Heart right ventricle (tissue), 16 donors: ENCODE measurements around the gene MZT2A. TPM values are rescaled to one million over a fixed set of nuclear protein-coding genes. Genes with fewer than 3 reads are reported as not detected.
A peak's percentile ranks its signal among the peaks of the same experiment; 100 is the strongest.
"Not testable (repeated sequence)": the region's sequence is repeated elsewhere in the genome, so short reads cannot be mapped to it uniquely, and the experiment has no call there.

Experiments used
- ATAC-seq, 8 donors: fragments of 200-7000 bp; cut with Tn5 transposase; one replicate each; pipeline ENCODE4 v1.9.1; 2020; ENCODE audit warnings: mild to moderate bottlenecking in 8 of 8, moderate library complexity in 8 of 8, moderate number of reproducible peaks in 1 of 8
- DNase-seq, 2 donors: peaks; one replicate each; pipeline ENCODE4 v3.0.0-alpha.2; 2020
- H3K27ac ChIP-seq, 10 donors: fragments of 200-600 bp; sonication (generic) in 2 of 10; one replicate each; pipeline versions ENCODE4 v1.5.0 to v1.8.0; 2020 to 2022; ENCODE audit warnings: mild to moderate bottlenecking in 3 of 10
- H3K27me3 ChIP-seq, 7 donors: fragments of 200-600 bp; one replicate each; pipeline ENCODE4 v1.8.0; 2021 to 2022; ENCODE audit warnings: mild to moderate bottlenecking in 2 of 7
- H3K36me3 ChIP-seq, 9 donors: fragments of 200-600 bp; sonication (generic) in 1 of 9; one replicate each; pipeline versions ENCODE4 v1.5.0 to v1.8.0; 2020 to 2022; ENCODE audit warnings: mild to moderate bottlenecking in 2 of 9
- H3K4me1 ChIP-seq, 9 donors: fragments of 200-600 bp; sonication (generic) in 1 of 9; one replicate each; pipeline versions ENCODE4 v1.5.0 to v1.8.0; 2020 to 2022; ENCODE audit warnings: mild to moderate bottlenecking in 4 of 9
- H3K4me3 ChIP-seq, 10 donors: fragments of 200-600 bp; sonication (generic) in 2 of 10; one replicate each; pipeline versions ENCODE4 v1.5.0 to v1.8.0; 2020 to 2022; ENCODE audit warnings: mild to moderate bottlenecking in 7 of 10, moderate library complexity in 2 of 10
- H3K9me3 ChIP-seq, 11 donors: fragments of 200-600 bp in 10 of 11; sonication (generic) in 2 of 11; one replicate each; pipeline versions ENCODE4 v1.5.0 to v1.8.0; 2013 to 2022; ENCODE audit warnings: mild to moderate bottlenecking in 2 of 11, control low read depth in 1 of 11, moderate library complexity in 1 of 11
- CTCF ChIP-seq, 9 donors: fragments of 200-600 bp; sonication (generic) in 2 of 9; IDR thresholded peaks; one replicate each; pipeline versions ENCODE4 v1.5.0 to v1.8.0; 2021 to 2022; ENCODE audit warnings: antibody characterized with exemption in 9 of 9, mild to moderate bottlenecking in 5 of 9, moderate library complexity in 1 of 9
- WGBS, 2 donors: extraction: QIAGEN DNeasy Blood & Tissue Kit; methylation state at CpG; one replicate each; pipeline ENCODE4 v1.1.7; 2013; ENCODE audit warnings: inconsistent platforms in 1 of 2; 5-methylcytosine and 5-hydroxymethylcytosine counted together
- intact Hi-C, 10 donors: fragments of 100-400 bp; cut with DNase I; formaldehyde crosslinking; loops; one replicate each; pipeline versions ENCODE4 v1.11.1 to v1.14.2; 2022
- polyA plus RNA-seq, 2 donors: library from polyadenylated mRNA; stranded (reverse); fragments of 200-250 nt; gene quantifications; one replicate each; pipeline ENCODE4 v1.2.3, GENCODE V29; 2013
- total RNA-seq, 10 donors: library from RNA; stranded (reverse); fragmentation: NEBNext Ultra II Directional in 3 of 10; extraction: Animal tissue kit (Norgen Biotek cat#: 25700) in 3 of 10; gene quantifications; one replicate each; pipeline versions ENCODE4 v1.2.1 to v1.2.4, GENCODE V29; 2021 to 2023
- donor health status: Arrhythmogenic right ventricular cardiomyopathy.
- donor health status: ischemic (EF 13 %, LVEDD 7.1; RV severe dilation, severe dysfunction).
- donor health status: healthy with polysubstance abuse.
- donor health status: DM: no; HTN: yes; CAD: no.
- donor health status: DM: no; HTN: no; CAD: no.
- donor health status: ischemic (EF 25% LVEDD 6.9; RV normal size, moderate dysfunction).
- donor health status: ischemic (EF 25% LVEDD 5.7; RV mildly dilated, moderate dysfunction).
- donor health status: healthy.
- donor health status: DM: yes; HTN: yes; CAD: no.
- donor health status: Ischemic cardiomyopathy.
- donor health status: ischemic (EF 35%, LVEDD 5.7; RV mildly dilated, moderate dysfunction).
- donor health status: nonischemic (EF 11% LVEDD 7.7; RV severe dilation, severe dysfunction).
- donor health status: DM: yes; HTN: yes; CAD: no.
- donor health status: PGD.
- donor health status: ischemic (EF 29% LVEDD 5.4; RV normal size, mild dysfunction).
- donor health status: nonischemic (EF 23%, LVEDD 6.1; RV moderate dilation, normal function).

The MZT2A gene
- total and polyA plus RNA-seq, 12 donors = 114 to 674 (median 221) TPM

GRCh38 chr2:131517106-131517831 is 25.1 kb upstream of the MZT2A start:
- DNase-seq (no peak), ATAC-seq (peak in 1 of 8 donors; percentile 2)
- Histone ChIP-seq H3K27me3 (no peaks in the 10 kb centered on the region), H3K9me3 (no peaks in the 10 kb centered on the region), H3K27ac (no peak overlapping the region), H3K4me3 (no peak overlapping the region), H3K4me1 (peaks cover 0 to 5% (median 0%) of the 10 kb centered on the region in 9 donors), H3K36me3 (peaks cover 0 to 75% (median 6%) of the 10 kb centered on the region in 9 donors)
- no peak for TF ChIP-seq CTCF (IDR thresholded peaks at IDR 0.05)
- 94 to 95% methylated on average over 17 of the region's 17 CpGs for WGBS, 2 donors
- intact Hi-C loops = loop anchor here in 6 of 10 donors (5.0 to 10.0 kb wide), 2 partner anchors 102 to 105 kb away; no protein-coding TSS in a partner anchor

- H3K4me1 ChIP-seq, H3K27me3 ChIP-seq, H3K4me3 ChIP-seq, H3K27ac ChIP-seq, H3K9me3 ChIP-seq: not testable (repeated sequence)
- ATAC-seq = peak; percentile 57 to 78 (median 72)
- intact Hi-C loops = loop anchor here in 6 of 10 donors (5.0 to 10.0 kb wide), 2 partner anchors 102 to 104 kb away; no protein-coding TSS in a partner anchor
- TF ChIP-seq CTCF (IDR thresholded peaks at IDR 0.05) = peak; percentile 12 to 63 (median 47)
- 62 to 63% methylated on average over 11 of the region's 11 CpGs for WGBS, 2 donors
- DNase-seq = peak; percentile 65 to 66
- peaks cover 0 to 81% (median 6%) of the 10 kb centered on the region in 9 donors for H3K36me3 ChIP-seq
Observed at GRCh38 chr2:131516621-131517020, 24.4 kb upstream of the MZT2A start.

DNA sequence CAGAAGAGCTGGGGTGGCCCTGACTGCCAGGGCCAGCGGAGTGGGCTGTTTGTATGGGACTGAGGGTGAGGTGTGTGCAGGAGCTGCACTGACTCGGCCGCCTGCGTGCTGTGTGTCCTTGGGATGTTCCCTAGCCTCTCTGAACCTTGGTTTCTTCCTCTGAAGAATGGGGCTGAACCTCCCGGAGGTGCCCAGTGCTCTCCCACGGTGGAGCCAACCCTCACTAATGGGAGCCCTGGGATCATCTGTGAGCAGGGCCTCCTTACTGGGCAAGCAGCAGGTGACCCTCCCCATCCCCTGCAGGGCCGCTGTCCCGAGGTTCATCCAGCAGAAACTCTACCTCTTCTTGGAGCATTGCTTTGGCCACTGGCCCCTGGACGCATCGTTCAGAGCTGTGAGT is 23.8 kb upstream of the MZT2A start:
- TF ChIP-seq CTCF (IDR thresholded peaks at IDR 0.05) = no peak
- peaks cover 0 to 86% (median 6%) of the 10 kb centered on the region in 9 donors for H3K36me3 ChIP-seq
- WGBS, 2 donors = 76% methylated on average over 10 of the region's 10 CpGs
- ATAC-seq (peak in 1 of 8 donors; percentile 2), DNase-seq (no peak)
- no peaks in the 10 kb centered on the region for H3K4me1 ChIP-seq
- H3K27me3 ChIP-seq = no peaks in the 10 kb centered on the region
- H3K4me3 ChIP-seq = no peak overlapping the region
- H3K9me3 ChIP-seq = no peaks in the 10 kb centered on the region
- intact Hi-C loops = loop anchor here in 6 of 10 donors (5.0 to 10.0 kb wide), 2 partner anchors 101 to 104 kb away; no protein-coding TSS in a partner anchor
- no peak overlapping the region for H3K27ac ChIP-seq

GRCh38 chr2:131515235-131515634 is 23.0 kb upstream of the MZT2A start:
- not testable (repeated sequence) for H3K4me3 ChIP-seq, H3K4me1 ChIP-seq, H3K27me3 ChIP-seq, H3K27ac ChIP-seq, DNase-seq, H3K9me3 ChIP-seq
- H3K36me3 ChIP-seq = peaks cover 0 to 82% (median 6%) of the 10 kb centered on the region in 9 donors
- 83 to 86% methylated on average over 14 of the region's 14 CpGs for WGBS, 2 donors
- ATAC-seq = peak in 1 of 8 donors; percentile 7
- intact Hi-C loops = loop anchor here in 6 of 10 donors (5.0 to 10.0 kb wide), 2 partner anchors 100 to 103 kb away; no protein-coding TSS in a partner anchor

GRCh38 chr2:131514408-131515166 is 22.4 kb upstream of the MZT2A start:
- not testable (repeated sequence) for H3K27me3 ChIP-seq, DNase-seq, H3K9me3 ChIP-seq, H3K4me3 ChIP-seq, H3K4me1 ChIP-seq, ATAC-seq, H3K27ac ChIP-seq
- intact Hi-C loops = loop anchor here in 6 of 10 donors (5.0 to 10.0 kb wide), 2 partner anchors 100 to 102 kb away; no protein-coding TSS in a partner anchor
- peaks cover 0 to 82% (median 10%) of the 10 kb centered on the region in 9 donors for H3K36me3 ChIP-seq
- WGBS, 2 donors = 52 to 73% methylated on average over 13 to 15 of the region's 15 CpGs

GRCh38 chr2:131511969-131512870 is 20.0 kb upstream of the MZT2A start:
- not testable (repeated sequence) for H3K9me3 ChIP-seq, H3K27me3 ChIP-seq, H3K27ac ChIP-seq, H3K4me1 ChIP-seq, H3K4me3 ChIP-seq, DNase-seq
- intact Hi-C loops = loop anchor here in 3 of 10 donors (10.0 kb wide), 1 partner anchor 97 kb away; no protein-coding TSS in a partner anchor
- H3K36me3 ChIP-seq = peaks cover 0 to 80% (median 25%) of the 10 kb centered on the region in 9 donors
- ATAC-seq = peak in 7 of 8 donors; percentile 6 to 55 (median 31)
- 58 to 75% methylated on average over 14 to 15 of the region's 17 CpGs for WGBS, 2 donors
